Inflammatory macrophage (primary cell): ENCODE results near the gene DPY19L2.
"Not testable (repeated sequence)": the region's sequence is repeated elsewhere in the genome, so short reads cannot be mapped to it uniquely, and the experiment has no call there.

Source experiments
- DNase-seq, 2 donors: peaks; one replicate each; pipeline ENCODE4 v3.0.0-alpha.2; 2020 to 2022
- total RNA-seq, 18 experiments: gene quantifications; one replicate each; lab custom pipeline; 2026; ENCODE audit warnings: mixed read lengths in 6 of 18, inconsistent platforms in 2 of 18; lab: John Stamatoyannopoulos, UW

DPY19L2 gene
- total RNA-seq, result 0 to 0.31 (median 0.07) reads per million in 18 experiments

DNA sequence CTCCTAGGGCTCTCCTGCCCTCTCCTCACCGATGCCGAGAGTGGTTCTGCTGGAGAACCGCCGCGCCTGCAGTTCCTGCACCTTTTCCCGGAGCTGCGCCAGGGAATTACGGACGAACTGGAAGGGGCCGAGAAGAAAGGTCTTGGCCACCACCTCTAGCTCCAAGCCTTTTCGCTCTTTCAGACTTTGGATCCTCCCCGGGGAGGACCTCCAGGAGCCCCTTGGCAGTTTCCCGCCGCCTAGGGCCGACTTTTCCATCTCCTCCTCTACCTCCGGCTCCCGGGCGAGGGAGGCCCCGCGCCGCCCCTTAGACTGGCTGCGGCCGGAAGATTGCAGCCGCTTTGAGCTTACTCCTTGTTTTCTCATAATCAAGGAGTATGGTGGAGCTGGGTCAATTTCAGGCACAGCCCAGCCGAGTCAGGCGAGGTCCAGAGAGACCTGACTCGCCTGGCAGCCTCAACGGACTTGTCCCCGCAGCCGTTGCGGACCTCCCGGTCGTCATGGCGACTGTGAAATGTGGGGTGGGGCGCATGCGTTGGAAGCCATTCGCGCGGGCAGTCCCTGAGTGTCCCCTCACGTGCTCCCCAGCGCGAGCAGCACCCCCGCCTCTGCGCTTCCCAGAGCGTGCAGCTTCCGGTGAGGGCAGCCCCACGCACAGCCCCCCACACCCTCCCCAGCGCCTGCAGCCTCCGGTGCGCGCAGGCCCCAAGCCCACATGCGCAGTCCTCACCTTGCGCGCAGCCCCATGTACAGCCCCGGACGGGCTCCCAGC, at the start of gene DPY19L2:
Gene DPY19L2, minus strand, starts transcription at position 466 of the 772 bp plus-strand sequence. Its CDS starts 100 bp downstream, at position 366.
- peak in 1 of 2 donors; percentile 5 for DNase-seq

DNA sequence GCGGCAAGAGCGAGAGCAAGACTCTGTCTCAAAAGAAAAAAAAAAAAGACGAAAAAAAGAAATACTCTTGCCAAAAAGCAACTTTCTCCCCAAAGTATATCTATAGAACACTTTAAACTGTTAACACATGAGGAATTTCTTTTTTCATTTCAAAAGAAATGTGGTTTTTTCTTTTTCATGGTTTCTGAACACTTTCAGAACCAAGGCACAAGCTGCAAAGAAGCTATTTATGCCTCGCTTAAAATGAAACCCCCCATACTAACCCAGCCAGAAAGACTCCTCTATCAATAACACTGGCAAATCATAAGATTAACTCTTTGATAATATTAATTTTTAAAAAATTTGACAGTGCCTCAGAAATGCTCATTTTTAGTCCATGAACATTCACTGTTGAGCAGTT, 48.6 kb upstream of the DPY19L2 start:
- not testable (repeated sequence) for DNase-seq

DNA sequence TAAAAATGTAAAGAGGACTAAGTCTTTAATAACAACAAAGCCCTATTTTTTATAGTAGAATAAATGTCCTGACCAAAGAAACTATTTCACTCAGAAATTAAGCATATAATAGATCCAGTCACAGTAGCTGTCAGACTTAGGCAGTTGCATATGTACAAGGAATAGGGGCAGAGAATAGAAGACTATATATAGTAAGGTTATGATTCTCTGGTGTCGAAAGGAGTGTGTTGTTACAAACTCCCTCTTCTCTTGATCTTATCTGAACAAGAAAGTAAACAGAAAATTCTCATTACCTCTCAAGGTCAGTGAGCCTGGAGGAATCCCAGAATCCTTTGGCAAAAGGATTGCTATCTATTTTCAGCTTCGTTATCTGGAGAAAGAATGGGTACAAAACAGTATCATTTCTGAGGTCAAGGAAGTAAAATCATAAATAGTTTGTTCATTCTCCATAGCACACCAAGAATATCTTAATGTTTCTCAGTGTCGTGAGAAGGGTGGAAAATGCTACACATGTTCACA, 46.9 kb upstream of the DPY19L2 start:
- not testable (repeated sequence) for DNase-seq

DNA sequence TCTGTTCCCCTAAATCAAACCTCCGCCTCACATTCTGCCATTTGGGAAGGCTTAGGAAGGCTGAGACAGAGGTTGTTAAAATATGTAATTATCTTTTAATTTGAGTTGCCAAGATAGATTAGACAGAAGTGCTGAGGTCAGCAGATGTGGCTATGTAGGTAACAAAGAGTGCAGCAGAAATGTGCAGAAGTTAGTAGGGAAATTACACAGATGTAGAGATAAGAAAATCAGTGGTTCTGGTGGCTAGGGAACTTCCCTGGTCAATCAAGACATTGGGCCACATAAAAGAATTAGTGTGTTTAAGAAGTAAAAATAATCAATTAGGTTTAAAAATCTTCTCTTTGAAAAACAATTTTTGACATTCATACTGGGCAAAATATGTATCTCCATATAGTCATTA, 46.1 kb upstream of the DPY19L2 start:
- DNase-seq, result not testable (repeated sequence)

DNA sequence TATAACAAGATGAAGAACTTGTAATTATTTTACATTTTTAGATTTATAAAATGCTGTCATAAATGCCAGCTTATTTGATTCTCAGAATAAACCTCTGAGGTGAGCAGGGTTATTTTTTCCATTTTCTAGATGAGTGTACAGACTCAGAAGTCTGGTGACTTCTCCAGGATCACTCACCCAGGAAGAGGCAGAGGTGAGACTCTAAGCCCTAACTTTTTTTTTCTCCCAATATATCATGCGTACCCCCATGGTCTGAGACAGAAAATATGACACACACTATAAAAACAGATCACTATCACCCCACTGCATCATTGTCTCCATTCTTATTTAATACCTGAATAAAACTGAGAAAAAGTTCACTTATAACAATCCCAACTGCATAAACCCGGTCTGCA, 45.4 kb upstream of the DPY19L2 start:
- DNase-seq, result not testable (repeated sequence)

DNA sequence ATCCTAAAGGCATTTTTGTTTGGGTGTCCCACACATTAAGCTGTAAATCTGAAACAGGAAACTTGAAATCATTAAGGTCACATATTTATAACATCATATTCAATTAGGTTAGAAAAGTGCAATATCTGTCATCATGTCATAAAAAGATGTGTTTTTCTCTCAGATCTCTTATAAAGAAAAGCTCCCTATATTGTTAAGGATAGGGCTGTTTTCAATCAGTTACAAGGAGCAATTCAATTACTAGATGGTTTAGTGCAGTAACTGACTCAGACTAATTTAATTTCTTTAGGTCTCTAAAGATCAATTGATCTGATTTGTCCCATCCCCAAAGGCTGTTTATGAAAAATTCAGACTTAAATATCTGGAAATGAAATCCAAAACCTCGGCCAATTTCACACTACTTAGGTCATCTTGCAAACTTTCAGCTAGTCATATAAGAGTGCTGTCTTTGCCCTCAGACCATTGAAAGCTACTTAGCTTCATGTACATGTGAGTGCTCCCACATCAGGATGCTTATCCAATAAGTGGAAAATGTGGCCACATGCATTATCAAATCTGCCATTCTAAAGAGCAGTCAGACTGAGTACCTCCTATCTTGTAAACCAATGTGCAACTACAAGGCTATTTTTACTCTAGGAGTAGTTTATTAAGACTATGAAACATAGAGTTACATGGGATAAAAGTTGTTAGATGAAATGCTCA, 44.8 kb upstream of the DPY19L2 start:
- DNase-seq, result not testable (repeated sequence)

DNA sequence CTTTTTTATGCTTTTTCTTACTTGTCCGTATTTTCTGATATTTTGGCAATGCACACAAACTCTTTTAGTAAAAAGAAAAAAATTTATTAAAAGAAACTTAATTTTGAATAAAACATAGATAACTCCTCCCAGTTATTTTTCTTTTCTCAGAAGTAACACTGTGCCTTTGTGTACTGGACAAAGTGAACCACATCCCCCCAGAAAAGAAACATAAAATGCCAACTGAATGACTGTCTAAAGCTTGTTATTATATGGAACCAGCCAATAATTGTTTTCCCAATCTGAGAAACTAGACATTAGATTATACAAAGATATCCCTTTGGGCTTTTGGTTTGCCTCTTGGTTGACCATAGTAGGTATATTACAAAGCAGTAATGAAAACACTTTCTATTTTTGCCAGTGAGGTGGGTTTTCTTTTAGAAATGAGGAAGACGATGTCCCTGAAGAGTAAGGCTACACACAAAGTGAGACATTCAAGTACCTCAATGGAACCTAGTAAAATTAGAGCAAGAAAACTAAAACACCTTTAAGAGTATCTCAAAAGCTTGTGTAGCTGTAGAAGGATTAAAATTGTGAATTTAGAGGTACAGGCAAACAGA, 44.2 kb upstream of the DPY19L2 start:
- not testable (repeated sequence) for DNase-seq

DNA sequence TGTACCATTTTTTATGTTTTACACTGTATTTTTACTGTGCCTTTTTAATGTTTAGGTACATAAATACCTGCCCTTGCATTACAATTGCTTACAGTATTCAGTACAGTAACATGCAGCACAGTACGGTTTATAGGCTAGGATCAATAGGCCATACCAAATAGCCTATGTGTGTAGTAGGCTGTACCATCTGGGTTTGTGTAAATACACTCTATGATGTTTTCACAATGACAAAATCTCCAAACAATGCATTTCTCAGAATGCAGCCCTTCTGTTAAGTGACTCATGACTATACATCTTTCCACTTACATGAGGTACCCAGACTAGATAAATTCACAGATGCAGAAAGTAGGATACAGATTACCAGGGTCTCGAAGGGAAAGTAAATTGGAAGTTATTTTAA, 43.0 kb upstream of the DPY19L2 start:
- not testable (repeated sequence) for DNase-seq

DNA sequence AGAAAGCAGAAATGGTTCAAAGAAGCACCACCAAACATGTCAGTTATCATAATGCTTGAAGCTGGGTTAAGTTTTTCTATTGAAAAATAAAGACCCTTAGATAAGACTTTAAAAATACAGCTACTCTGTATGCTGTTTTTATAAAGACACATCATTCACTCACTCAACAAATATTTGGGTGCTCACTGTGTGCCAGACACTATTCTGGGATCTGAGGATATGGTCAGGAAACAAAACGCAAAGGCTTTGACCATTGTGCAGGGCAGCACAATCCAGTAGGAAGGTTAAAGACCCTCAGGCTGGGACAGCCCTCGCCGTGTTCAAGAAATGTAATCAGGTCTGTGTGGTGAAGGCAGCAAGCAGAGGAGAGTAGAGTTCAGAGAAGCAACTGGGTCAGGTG, 38.0 kb upstream of the DPY19L2 start:
- DNase-seq, result no peak

DNA sequence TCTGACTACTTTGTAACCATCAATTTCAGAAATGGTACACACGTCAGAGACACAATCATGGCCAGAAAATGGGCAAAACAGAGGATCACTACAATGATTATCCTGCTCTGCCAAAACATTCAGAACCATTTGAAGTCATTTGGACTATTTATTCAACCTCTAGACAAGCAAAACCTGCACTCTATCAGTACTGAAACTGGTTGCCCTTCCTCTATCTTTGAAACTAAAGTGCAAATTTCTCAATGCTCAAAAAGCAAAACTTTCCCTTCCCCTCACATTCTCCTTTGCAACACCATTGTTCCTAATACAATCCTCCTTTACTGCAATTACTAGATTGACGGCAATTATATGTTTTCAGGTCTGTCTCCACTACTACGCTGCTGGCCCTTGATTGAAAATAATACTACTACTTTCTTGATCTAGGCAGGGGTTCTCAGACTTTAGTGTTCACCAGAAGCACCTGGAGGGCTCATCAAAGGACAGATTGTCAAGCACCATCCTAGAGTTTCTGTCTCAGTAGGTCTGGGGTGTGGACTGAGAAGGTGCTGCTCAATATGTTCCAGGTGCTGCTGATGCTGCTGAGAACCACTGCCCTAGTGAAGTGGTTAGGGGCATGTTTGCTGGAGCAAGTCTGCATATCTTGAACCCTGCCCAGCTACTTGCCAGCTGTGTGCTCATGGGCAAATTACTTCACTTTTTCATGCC, 31.5 kb upstream of the DPY19L2 start:
- DNase-seq, result not testable (repeated sequence)

DNA sequence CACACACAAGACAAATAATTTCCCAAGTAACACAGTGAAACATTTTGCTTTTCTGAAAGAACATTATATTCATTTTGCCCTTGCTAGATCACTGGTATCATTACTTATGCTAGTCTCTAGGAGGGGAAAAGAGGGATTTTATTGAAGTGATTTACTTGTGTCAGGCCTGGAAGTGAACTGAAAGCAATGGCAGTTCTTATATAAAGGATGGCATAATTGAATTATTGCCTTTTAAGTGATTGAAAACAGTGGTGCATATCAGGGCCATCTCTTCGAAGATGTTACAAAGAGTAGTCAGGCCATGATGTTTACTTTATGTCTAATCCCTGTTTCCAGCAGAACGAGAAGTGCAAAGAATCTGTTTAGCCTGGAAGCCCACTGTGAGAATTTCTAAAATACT, 30.7 kb upstream of the DPY19L2 start:
- not testable (repeated sequence) for DNase-seq

DNA sequence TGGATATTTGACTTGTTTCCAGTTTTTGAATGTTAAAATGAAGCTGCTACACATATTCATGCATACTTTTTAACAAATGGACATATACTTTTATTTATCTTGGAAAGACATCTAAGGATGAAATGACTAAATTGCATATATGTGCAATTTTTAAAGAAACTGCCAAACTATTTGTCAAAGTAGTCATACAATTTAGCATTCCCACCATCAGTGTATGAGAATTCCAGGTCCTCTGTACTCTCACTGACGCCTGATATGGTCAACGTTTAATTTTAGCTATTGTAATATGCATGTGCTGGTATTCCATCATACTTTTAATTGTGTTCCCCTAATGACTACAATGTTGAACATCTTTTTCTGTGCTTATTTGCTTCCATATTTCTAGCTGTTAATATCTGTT, 22.5 kb upstream of the DPY19L2 start:
- DNase-seq, result not testable (repeated sequence)

DNA sequence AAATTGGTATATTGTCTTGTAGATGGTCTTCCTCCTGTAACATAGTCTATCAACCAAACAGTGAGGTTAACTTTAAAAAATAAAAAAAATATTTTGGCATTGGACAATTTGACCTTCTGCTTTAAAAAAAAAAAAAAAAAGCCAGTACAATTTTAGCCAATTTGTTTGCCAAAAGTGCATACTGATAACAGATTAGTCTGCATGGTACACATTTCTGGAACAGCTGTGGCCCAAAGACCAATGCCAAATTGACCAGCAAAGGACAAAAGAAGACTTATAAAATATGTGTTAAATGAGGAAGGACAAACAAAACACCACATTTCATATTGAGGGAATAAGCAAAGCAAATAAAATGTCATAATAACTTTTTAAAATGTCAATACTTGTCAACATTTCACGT, 20.8 kb upstream of the DPY19L2 start:
- DNase-seq, result not testable (repeated sequence)

DNA sequence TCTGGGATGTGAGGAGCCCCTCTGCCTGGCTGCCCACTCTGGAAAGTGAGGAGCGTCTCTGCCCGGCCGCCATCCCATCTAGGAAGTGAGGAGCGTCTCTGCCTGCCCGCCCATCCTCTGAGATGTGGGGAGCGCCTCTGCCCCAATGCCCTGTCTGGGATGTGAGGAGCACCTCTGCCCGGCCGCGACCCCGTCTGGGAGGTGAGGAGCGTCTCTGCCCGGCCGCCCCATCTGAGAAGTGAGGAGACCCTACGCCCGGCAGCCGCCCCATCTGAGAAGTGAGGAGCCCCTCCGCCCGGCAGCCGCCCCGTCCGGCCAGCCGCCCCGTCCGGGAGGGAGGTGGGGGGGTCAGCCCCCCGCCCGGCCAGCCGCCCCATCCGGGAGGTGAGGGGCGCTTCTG, 18.3 kb upstream of the DPY19L2 start:
- not testable (repeated sequence) for DNase-seq

DNA sequence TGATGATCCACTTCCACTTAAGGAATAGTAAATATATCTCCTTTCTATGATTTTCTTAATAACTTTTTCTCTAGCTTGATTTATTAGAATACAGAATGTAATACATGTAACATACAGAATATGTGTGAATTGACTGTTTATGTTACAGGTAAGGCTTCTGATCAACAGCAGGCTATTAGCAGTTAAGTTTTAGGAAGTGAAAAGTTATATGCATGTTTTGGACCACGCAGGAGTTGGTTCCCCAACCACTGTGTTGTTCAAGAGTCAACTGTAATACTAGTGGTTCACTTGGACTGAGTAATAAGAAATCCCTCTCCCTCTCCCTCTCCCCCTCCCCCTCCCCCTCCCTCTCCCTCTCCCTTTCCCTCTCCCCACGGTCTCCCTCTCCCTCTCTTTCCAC, 17.5 kb upstream of the DPY19L2 start:
- not testable (repeated sequence) for DNase-seq

DNA sequence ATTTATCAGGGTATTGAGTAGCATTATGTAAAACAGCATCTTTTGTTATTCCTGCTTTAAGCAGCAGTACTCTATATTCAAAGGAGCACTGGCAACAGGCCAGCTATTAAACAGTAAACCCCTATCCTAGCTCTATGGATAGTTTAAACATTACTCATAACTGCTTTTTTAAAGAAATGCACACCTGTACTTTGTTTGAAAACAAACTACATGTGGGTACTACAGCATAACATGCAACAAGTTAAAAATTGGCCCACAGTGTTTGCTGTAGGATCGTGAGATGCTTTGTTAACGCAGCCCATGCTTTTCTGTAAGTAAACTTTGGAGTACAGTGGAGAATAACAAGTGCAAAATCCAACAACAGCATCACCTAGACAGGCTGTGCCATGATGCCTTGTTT, 14.3 kb upstream of the DPY19L2 start:
- DNase-seq, result not testable (repeated sequence)

DNA sequence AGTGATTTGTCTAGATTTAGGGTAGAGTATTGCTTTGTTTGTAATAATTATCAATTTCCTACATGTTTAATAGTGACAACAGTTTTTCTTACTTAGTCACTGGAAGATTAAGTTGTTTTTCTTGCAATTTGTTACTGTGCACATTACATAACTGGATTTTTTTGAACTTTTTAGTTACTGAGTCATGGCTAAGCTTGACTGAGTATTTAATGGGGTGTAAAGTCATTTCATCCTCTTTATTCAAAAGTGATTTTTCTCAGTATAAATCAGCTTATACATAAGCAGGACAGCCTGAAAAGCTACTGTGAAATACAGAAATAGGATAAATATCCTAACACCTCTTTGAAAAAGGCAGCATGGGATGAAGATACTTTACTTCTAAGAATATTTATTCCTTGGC, 12.5 kb upstream of the DPY19L2 start:
- DNase-seq, result not testable (repeated sequence)

DNA sequence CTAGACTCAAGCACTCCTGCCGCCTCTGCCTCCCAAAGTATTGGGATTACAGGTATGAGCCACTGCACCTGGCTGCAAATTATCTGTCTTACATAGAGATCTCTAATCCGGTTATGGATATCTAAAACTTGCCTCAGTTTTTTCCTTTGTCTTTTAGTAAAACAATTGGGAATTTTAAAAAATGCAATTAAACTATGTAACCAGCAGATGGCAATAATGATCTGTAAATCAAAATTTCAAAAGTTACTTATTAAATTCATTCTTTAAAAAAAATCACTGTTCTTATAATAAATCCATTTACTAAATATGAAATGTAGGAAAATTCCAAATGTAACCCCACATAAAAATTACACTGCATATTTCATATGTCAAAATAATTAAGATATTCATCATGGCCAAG, 4.3 kb upstream of the DPY19L2 start:
- not testable (repeated sequence) for DNase-seq

DNA sequence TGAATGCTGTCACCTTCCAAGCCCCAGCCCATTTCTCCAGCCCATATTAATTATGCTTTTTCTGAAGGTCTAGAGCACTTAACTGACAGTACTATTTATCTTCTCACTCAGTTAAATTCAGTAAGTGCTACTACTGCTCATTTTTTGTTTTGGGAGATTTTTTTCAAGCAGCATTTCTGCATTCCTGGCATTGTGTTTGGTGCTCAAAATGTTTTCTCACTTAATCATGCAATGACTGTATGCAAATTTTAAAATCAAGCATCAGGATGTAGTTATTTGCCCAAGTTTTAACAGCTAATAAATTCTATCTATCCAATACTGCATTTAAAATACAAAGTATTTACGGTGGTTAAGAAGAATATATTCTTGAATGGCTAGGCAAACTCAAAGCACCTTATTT, 1.6 kb upstream of the DPY19L2 start:
- not testable (repeated sequence) for DNase-seq

DNA sequence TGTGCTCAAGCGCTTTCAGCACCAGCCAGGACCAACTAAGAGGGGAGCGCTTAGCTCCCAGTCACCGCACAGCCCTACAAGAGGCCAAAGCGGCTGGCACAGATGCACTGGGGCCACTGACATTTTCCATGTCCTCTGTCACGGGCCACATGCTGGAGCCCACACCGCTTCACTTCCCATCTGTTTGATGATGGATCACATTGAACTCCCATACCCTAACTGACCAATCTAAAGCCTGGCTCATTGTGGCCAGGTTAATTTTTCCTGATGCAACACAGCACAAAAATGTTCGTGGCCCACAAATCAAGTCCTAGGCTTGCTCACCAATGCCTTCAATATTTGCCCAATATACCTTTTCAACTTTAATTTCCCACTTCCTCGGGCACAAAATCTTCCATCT, 1.1 kb upstream of the DPY19L2 start:
- not testable (repeated sequence) for DNase-seq

DNA sequence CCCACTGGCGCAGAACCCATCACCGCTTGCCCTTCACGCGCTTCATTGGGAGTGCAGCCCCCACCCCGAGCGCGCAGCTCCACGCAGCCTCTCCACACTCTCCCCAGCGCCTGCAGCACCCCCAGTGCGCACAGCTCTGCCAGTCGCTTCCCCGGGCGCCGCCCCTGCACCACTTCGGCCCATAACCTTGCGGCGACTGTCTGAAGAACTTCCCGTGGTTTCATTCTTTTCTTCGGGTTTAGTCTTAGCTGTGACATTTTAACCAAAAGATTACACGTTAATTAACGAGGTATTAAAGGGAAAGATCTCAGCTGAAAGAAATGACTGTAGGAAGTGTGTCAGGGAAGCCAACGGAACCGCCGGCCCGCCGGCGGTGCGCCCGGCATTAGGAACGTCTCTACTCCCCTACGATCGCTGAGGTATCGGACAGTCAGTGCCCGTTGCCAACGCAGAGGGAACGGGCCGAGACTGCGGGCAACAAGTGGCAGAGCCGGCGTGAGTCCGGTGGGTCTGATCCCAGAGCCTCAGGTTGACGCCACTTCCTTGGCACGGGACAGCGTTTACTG, 590 bp upstream of the DPY19L2 start:
- peak in 1 of 2 donors; percentile 3 for DNase-seq

DNA sequence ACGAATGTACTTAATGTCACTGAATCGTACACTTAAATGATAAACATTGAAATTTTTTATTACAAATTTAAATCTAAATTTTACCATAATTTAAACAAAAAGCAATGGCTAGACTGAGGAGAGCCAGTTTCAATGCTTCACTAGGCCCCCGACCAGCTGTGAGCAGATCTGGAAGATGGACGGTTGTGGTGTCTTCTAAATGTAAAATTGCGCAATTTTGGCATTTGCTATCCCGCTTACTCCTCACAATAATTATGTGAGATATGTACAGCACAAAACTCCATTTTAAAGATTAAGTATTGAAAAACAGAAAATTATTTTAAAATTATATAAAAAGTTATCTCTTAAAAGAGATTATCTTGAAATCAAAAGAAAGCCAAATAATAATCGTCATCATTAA, 5.3 kb downstream of the DPY19L2 start:
- DNase-seq, result not testable (repeated sequence)
